NCI-H1105 treated with DMSO at 0.1 percent for 48 hours (cell line): ENCODE data around the gene MYO3B.
A peak's percentile ranks its signal among the peaks of the same experiment; 100 is the strongest.

Experiments used
- DNase-seq: peaks from one replicate; lab custom pipeline; 2025; lab: John Stamatoyannopoulos, UW

MYO3B gene

DNA sequence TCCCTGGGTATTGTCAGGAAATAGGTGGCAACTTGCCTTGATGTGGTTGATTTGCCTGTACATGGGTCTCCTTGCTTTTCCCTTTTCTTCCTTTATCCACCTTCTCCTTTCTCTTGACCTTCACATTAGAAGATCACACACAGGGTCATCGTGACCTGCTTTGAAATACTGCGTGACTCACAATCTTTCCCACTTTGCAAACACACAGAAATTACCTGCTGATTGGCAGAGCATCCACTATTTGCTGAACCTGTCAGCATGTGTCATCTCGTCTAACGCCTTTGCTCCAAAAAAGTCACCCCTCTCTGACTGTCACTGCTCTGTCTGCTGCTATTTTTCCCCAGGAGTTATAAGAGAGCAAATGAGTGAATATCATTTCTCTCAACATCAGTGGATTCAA is 60.8 kb downstream of the MYO3B start:
- peak; percentile 3 for DNase-seq

DNA sequence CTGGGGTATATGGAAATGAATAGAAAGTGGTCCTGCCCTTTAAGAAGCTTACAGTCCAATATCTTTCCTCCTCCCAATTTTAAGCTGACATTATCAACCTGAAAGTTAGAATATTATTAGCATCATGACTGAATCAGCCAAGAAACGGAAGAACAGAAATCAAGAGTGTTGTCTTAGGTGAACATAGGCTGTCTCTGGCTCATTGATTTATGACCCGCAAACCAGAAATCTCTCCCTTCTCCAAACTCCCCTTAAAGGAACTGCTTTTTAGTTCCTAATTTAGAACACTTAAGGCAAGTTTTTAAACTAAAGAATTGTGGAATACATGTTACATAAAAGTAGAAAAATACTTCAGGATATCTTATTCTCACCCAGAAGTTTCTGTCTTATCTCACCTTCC is 62.7 kb downstream of the MYO3B start:
- DNase-seq, result no peak

DNA sequence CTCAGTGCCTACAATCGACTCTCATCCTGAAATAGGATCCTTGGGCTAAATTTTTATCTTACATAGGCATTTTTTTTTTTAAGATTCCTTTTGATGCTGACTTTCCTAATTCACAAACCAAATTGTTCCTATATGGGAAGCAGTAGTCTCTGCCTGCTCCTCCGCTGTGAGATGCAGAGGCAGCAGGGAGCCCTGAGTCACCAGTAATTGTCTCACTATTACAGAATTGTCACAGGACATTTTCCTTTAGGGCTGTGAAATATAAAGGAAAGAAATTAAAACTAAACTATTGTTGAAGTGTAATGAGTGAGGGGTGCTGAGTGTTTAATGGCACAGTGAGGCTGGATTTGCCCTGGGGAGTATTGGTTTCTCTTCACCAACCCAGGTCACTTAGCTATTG is 63.8 kb downstream of the MYO3B start:
- DNase-seq, result no peak

DNA sequence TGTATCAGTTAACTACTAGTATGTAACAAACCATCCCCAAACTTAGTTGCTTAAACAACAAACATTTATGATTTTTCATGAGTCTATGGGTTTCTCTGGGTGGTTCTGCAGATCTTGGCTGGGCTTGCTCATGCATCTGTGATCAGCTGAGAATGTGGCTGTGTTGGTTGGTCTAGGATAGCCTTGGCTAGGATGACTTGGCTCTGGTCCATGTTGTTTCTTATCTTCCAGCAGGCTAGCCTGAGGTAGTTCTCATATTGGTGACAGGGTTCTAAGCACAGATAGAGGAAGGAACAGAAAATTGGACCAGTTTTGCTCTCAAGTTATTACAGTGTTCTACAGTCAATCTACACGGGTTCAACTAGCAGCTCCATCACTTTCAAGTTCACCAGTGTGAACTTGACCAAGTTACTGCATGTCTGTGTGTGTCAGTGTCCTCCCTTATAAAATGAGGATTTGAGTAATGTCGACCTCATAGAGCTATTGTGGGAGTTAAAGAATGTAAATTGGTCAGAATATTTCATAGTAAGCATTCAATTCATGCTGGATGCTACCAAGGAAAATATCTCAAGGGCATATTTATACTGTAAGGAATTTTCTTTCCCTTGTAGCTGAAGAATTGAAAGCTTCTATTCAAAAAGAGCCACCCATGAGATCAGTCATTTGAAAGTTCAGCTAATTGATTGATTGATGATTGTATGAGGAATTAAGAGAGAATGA is 65.3 kb downstream of the MYO3B start:
- no peak for DNase-seq

DNA sequence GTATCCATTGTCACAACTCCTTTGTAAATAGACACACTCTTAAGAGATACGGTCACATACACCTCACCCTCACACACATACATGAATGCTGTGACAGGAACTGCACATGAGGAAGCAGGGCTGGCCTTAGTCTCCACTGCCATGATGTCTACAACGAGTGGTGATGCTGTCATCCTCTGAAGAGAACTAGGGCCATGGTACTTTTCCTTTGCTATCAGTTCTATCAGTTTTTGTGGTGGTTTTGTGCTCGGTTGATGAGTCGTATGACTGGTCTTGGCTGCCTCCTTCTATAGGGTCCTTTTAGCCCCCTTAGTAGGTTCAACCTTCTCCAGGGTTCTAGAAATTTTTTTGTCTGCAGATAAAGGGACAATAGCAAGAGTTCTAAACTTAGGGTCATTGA is 66.0 kb downstream of the MYO3B start:
- no peak for DNase-seq

DNA sequence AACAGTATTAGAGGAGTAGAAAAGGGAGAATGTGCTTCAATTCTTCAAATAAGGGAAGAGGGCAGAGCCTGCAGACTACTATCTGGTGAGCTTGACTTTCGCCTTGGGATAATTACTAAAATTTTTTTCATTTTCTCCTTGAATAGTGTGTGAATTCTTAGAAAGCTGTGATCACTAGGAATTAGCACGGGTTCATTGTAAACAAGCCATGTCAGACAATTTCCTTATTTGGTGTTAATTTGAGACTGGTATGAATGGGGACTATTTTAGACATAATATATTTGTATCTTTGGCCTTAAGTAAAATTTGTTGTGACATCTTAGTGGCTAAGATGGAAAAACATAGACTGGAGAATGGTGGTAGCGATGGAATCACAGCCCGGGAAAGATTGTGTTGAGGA is 66.6 kb downstream of the MYO3B start:
- no peak for DNase-seq

DNA sequence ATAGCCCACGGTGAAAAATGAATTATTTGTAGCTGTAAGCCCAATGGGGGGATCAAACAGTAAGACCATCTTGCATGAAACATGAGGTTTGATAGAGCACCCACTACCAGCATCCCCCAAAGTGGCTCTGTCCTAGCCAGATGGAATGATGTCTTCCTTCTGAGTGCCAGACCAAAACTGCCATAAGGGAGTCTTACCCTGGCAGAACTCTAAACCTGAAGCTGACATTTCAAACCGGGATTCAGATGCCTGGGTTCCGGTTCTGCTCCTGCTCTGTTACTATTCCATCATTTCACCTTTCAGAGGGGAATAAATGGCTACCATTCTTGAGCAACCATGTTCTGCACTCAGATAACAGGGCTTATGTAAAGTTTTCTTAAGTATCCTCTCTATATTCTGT is 67.4 kb downstream of the MYO3B start:
- DNase-seq, result no peak

DNA sequence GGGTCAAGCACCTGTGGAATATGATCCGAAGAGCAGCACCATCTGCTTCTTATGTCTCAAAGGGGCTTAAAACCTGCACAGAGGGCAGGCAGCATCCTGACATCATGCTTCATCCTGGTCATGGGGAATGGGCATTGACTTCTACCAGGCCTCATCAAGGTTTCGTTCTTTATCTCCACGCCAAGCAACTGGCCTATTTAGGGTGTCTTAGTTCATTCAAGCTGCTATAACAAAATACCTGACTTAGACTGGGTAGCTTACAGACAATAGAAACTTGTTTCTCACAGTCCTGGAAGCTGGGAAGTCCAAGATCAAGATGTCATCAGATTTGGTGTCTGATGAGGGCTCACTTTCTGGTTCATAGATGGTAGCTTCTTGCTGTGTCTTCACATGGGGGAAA is 69.4 kb downstream of the MYO3B start:
- no peak for DNase-seq

DNA sequence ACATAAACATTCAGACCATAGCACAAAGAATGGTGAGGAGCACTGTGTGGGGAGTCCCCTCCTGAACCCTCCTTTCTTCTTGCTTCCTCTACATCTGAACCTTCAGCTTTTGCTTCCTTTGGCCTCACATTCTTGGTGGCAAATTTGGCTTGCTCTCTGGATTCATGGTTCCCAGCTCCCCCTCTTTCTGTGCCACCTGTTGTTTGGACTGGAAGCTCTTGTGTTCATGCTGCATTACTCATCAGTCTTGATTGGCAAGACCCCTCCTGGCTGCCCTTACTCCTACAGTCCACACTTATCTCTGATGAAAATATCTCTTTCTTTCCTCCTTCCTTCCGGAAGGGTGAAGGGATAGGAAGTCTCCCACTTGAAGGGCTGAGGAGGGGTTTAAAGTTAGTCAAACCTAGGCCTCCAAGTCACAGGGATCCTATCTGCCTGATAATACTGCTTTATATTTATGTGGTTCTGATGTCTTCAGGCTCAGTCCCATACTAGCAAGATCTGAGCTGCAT is 70.0 kb downstream of the MYO3B start:
- DNase-seq, result no peak

DNA sequence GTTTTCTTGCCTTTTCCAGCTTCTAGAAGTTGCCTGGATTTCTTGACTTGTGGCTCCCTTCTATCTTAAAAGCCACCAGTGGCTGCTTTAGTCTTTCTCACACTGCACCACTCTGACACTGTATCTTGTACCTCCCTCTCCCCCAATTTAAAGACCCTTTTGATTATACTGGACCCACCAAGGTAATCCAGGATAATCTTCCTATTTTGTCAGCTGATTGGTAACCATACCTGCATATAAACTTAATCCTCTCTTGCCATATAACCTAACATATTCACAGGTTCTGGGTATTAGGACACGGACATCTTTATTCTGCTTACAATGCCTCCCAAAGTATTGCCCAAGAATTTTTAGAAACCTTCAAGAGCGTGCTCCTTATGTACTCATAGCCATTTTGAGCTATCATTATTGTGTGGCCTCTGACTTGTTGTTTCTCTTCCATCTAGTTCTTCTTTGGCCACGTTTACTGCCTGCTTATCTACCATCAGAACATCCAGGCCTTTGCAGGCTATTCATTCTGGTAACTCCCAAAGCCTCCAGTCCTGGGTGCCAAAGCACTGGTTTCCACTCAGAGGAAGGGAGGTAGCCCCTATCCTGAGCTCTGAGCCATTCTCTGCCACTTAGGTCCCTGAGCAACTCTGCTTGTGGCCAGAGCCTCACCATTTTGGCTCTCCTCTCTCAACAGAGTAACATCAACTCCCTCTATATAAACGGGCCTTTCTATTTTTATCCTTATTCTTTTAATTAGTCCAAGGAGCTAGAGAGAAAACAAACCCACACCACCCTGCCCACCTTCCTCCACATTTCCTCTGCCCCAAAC is 70.8 kb downstream of the MYO3B start:
- no peak for DNase-seq

DNA sequence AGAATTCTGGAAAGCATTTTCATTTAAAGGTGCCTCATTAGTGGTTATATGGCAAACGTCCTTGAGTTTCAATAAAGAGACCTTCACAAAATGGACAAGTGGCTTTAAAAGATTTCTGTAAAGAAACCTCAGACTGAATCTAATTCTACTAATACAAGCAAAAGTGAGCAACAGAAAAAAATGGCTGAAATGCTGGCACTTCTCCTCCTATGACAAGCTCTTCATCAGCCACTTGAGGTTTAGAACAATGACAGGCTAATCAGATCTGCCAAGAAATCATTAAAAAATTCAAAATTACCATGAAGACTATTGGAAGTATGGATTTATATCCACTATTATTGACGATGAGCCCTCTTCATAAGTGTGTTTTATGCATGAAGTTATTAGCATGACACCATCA is 71.8 kb downstream of the MYO3B start:
- DNase-seq, result no peak

DNA sequence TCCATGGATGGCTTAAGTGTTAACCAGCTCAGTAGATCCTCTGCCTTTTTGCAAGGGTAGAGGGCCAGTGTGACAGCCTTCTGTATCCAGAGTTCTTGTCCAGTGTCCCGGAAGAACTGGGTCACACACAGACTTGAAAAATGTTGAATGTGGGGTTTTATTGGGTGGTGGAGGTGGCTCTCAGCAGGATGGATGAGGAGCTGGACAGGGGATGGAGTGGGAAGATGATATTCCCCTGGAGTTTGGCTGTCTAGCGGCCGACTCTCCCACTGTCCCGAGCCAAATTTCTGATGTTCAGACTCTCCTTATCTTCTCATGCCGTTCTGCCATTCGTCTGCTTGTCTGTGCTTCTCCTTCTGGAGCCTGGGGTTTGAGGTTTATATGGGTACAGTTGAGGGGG is 72.6 kb downstream of the MYO3B start:
- DNase-seq, result no peak

DNA sequence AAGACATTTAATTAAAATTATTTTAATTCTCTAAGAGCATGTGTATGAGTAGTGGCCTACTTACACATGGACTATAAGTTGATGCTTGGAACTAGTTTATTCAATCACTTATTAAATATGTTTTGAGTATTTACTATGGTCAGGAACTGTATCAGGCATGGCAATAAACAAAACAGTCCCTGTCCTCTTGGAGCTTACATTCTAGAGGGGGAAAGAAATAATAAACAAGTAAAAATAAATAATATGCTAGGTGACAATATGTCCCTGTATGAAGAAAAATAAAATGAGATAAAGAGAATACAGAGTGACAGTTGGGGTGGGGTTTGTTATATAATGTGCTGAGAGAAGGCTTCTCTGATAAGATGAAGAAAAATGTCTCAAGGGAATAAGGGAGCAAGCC is 74.5 kb downstream of the MYO3B start:
- DNase-seq, result no peak

DNA sequence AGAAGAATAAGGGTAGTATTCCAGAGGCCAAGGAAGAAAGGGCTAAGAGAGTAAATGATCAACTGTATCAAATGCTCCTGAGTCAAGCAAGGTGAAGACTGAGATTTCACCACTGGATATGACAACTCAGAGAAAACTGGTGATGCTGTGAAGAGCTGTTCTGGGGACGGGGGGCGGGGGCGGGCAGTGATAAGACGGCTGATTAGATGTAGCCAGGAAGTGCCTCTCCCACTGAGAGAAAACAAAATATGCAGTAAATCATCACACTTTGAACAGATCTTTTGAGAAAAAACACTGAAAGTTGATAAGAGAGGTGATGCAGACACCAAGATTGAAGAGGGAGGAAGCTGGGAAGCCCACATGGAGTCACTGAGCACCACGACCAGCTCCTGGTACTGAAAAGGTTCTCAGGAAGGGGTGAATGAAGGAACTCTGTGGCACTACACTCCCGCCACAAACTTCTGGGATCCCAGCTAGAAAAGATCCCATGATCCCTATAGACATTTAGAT is 75.8 kb downstream of the MYO3B start:
- DNase-seq, result no peak

DNA sequence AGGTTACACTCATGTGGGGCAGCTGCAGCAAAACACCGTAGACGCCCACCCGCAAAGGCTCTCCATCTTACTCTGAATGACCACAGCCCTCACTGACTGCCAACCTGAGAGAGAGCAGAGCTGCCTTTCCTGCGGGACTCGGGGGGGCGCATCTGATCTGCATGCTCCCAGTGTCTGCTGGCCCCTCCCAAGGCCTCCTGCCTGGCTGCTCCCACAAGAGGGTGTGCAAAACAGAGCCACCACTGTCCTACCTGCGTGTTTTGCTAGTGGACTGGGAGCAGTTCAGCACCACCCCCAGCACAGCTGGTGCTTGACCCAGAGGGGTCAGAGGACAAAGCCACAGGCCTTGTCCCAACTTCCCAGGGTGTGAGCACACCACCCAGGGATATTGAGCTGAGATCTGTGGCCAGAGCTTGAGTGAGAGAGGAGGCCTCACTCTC is 76.4 kb downstream of the MYO3B start:
- DNase-seq, result no peak

DNA sequence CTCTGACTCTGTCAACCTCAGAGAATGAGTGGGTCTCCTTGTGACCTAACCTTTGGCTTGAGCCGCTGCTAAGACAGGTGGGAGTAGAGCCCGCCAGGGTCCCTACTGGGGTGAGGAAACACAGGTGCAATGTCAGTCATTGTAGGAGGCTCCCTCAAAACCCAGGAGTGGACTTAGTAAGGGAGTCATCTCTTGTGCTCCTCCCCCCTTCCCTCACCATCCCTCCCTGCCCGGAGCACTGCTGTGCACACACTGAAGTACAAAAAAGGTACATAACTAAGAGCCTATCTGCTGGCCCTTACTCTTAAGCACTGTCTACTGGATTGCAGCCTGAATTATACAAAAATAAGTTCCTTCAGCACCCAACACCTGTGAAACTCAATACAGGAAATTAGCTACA is 77.2 kb downstream of the MYO3B start:
- no peak for DNase-seq

DNA sequence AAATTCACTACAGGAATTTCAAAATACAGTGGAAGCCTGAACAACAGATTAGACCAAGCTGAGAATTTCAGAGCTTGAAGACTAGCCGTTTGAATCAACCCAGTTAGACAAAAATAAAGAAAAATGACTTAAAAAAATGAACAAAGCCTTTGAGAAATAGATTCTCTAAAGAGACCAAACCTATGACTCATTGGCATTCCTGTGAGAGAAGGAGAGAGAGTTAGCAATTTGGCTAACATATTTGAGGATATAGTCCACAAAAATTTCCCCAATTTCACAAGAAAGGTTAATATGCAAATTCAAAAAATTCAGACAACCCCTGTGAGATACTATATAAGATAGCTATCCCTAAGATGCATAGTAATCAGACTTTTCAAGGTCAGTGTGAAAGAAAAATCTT is 78.0 kb downstream of the MYO3B start:
- no peak for DNase-seq

DNA sequence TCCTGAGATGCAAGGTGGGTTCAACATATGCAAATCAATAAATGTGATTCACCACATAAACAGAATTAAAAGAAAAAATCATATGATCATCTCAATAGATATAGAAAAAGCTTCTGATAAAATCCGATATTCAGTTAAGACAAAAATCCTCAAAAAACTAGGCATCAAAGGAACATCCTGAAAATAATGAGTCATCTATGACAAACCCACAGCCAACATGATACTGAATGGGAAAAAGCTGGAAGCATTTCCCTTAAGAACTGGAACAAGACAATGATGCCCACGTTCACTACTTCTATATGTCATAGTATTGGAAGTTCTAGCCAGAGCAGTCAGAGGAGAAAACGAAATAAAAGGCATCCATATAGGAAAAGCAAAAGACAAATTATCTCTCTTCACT is 80.4 kb downstream of the MYO3B start:
- DNase-seq, result no peak

DNA sequence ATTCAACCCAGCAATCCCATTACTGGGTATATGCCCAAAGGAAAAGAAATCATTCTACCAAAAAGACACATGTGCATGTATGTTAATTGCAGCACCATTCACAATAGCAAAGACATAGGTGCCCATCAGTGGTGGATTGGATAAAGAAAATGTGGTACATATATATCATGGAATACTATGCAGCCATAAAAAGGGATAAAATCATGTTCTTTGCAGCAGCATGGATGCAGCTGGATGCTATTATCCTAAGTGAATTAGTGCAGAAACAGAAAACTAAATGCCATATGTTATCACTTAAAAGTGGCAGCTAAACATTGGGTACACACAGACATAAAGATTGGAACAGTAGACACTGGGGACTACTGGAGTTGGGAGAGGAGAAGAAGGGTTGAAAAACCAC is 82.2 kb downstream of the MYO3B start:
- no peak for DNase-seq

DNA sequence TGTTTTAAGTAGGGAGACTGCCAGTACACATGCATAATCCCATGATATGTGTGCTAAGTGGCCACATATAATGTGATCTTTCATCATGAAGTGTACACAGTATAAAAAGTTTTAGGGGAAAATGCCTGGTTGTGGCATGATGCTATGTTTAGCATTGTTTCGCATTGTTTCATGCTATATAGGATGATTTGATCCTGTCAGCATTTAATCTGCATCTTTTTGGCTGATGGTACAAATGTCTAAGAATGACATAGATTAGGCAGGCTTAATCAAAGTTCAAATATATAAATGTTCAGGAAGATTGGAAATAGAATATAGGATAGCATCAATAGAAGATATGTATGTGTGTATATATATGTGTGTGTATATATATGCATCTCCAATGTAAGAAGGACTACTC is 83.6 kb downstream of the MYO3B start:
- DNase-seq, result no peak

DNA sequence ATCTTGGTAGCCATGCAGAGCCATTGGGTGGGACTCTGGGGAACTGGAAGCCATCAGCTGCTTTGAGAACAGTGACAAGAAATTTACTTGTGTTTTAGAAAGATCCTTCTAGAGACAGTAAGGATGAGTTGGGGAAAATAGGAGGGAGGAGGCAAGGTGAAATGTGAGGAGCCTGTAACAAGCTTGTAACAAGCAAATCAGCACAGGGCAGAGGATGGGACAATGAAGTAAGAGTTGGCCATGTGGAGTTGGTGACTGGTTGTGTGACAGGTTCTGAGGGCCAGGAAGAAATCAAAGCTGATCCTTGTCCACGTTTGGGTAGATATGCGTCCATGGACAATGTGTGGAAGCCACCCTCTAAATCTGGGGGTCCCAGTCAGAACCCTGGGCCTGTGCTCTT is 84.4 kb downstream of the MYO3B start:
- DNase-seq, result no peak

DNA sequence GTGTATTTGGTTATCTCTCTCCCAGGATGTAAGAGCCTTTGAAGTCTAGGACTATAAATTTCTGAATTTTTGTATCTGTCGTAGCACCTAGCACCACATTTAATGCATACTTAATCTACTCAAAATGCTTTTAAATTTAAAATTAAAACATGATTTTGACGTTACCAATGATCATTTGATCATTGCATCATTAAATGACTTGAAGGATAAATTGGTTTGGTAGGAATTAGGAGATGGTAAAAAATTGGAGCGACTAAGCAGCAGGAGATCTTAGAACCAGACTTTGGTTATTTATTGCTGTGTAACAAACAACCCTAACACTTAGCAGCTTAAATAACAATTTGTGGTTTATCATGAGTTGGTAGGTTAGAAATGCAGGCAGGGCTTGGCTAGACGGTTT is 84.9 kb downstream of the MYO3B start:
- DNase-seq, result no peak
